ENCODE data around the gene PIP5K1C. TPM values are rescaled to one million over a fixed set of nuclear protein-coding genes. Genes with fewer than 3 reads are reported as not detected.
"Not testable (repeated sequence)": the region's sequence is repeated elsewhere in the genome, so short reads cannot be mapped to it uniquely, and the experiment has no call there.

The PIP5K1C gene
- total and polyA plus RNA-seq, 9 donors: 8.4 to 30.0 (median 23.9) TPM

DNA sequence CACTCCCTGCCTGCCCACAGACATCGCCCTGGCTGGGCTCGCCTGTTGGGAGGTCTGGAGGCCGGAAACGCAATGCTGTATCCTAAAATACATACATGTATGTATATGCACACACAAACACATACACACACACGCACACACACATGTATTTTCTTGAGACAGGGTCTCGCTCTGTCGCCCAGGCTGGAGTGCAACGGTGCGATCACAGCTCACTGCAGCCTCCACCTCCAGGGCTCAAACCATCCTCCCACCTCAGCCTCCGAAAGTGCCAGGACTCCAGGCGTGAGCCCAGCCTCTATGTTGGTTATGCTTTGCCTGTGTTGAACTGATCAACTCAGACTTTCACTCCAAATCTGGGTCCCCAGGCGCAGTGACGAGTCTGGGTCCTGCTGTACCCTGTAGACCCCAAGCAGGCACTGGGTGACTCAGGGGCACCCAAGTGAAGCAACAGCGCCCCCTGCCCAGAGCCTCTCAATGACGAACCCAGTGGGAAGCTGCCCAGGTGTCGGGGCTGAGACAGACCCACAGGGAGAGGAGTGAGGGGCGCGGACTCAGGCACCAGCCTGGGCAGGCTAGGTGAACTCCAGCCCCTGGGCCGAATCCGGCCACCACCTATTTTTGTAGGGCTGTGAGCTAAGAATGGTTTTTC lies 46.3 kb downstream of the PIP5K1C start:
- 91% methylated on average over 13 of the region's 20 CpGs for WGBS (ENCODE audit: insufficient coverage)
- DNase-seq: no peak
- Histone ChIP-seq H3K27me3 (ENCODE audit: control insufficient read depth, insufficient read depth, low read length) (no peaks in the 10 kb centered on the region), H3K36me3 (ENCODE audit: control insufficient read depth, insufficient read depth, low read length) (peaks cover 70% of the 10 kb centered on the region), H3K4me1 (ENCODE audit: control insufficient read depth, insufficient read depth, low read length) (peaks cover 11% of the 10 kb centered on the region), H3K4me3 (ENCODE audit: low read length) (no peak overlapping the region), H3K27ac (ENCODE audit: low read length) (no peak overlapping the region), H3K9me3 (replicated peaks; ENCODE audit: control insufficient read depth, low read depth, low read length) (no peaks in the 10 kb centered on the region)

DNA sequence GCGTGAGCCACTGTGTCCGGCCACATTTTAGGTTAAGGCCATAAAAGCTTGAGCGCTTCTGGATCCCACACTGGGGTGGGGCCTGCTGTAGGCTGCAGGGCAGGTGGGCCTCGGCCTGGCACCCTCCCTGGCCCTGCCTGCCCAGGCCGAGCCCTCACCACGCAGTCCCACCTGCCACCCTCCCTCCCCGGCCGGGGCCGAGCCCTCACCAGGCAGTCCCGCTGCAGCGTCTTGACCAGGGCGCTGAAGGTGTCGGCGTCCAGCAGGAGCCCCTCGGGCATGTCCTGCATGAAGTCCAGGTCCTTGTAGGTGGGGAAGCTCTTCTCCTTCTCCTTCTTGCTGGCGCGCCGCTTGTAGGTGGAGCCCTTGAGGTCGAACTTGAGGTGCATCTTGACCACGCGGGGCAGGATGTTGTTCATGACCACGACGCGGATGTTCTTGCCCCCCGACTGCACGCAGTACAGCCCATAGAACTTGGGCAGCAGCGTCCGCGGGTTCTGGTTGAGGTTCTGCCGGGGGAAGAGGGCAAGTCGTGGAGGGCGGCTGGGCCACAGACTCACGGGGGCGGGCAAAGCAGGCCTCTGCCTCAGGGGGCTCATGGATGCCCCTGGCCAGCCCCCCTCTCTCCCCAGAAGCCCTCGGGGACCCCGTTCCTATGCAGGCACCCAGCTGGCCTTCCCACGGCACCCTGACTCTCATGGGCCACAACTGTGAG lies 47.0 kb downstream of the PIP5K1C start:
- H3K27me3 ChIP-seq (ENCODE audit: control insufficient read depth, insufficient read depth, low read length): no peaks in the 10 kb centered on the region
- no peak overlapping the region for H3K27ac ChIP-seq (ENCODE audit: low read length)
- no peak overlapping the region for H3K4me3 ChIP-seq (ENCODE audit: low read length)
- H3K9me3 ChIP-seq (replicated peaks; ENCODE audit: control insufficient read depth, low read depth, low read length): no peaks in the 10 kb centered on the region
- H3K36me3 ChIP-seq (ENCODE audit: control insufficient read depth, insufficient read depth, low read length): peaks cover 70% of the 10 kb centered on the region
- H3K4me1 ChIP-seq (ENCODE audit: control insufficient read depth, insufficient read depth, low read length): peaks cover 11% of the 10 kb centered on the region
- WGBS (ENCODE audit: insufficient coverage): 92% methylated on average over 28 of the region's 37 CpGs
- DNase-seq: no peak

DNA sequence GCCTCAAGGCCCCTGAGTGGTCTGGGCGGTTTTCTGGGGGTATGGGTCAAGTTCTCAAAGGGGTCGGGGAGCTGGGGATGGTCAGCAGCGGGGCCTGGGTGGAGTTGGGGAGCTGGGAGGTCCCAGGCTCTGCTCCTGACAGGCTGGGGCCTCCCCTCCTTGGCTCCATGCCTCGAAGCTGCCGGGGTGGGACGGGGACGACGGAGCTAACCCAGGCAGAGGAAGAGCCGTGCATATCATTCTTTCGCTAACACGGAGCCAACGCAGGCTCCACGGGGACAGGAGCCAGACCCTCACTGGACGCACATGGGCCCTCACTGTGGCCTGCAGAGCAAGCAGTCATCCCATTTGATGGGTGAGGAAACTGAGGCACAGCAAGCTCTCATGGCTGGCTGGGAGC lies 47.8 kb downstream of the PIP5K1C start:
- no peak for DNase-seq
- H3K27me3 ChIP-seq (ENCODE audit: control insufficient read depth, insufficient read depth, low read length): no peaks in the 10 kb centered on the region
- H3K36me3 ChIP-seq (ENCODE audit: control insufficient read depth, insufficient read depth, low read length): peaks cover 72% of the 10 kb centered on the region
- 93% methylated on average over 11 of the region's 14 CpGs for WGBS (ENCODE audit: insufficient coverage)
- H3K4me3 ChIP-seq (ENCODE audit: low read length): no peak overlapping the region
- H3K27ac ChIP-seq (ENCODE audit: low read length): no peak overlapping the region
- H3K4me1 ChIP-seq (ENCODE audit: control insufficient read depth, insufficient read depth, low read length): peaks cover 11% of the 10 kb centered on the region
- no peaks in the 10 kb centered on the region for H3K9me3 ChIP-seq (replicated peaks; ENCODE audit: control insufficient read depth, low read depth, low read length)

DNA sequence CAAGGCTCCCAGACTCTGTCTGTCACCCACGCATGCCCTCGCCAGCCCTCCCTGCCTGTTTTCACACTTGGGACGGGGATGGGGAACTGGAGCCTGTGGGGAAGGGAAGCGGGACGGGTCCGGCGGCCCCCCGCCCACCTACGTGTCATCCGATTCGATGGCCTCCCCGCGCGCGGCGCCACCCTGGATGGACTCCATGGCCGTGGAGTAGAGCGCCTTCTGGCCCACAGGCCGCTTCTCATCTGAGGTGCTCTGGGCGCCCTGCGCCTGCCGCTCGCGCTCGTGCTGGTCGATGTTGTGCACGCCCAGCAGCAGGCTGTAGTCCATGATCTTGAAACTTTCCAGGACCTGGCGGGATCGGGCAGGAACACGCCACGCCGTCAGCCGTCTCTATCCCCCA lies 48.6 kb downstream of the PIP5K1C start:
- no peak overlapping the region for H3K4me3 ChIP-seq (ENCODE audit: low read length)
- no peak for DNase-seq
- H3K36me3 ChIP-seq (ENCODE audit: control insufficient read depth, insufficient read depth, low read length): peaks cover 69% of the 10 kb centered on the region
- H3K27me3 ChIP-seq (ENCODE audit: control insufficient read depth, insufficient read depth, low read length): no peaks in the 10 kb centered on the region
- no peak overlapping the region for H3K27ac ChIP-seq (ENCODE audit: low read length)
- WGBS (ENCODE audit: insufficient coverage): 96% methylated on average over 32 of the region's 33 CpGs
- peaks cover 11% of the 10 kb centered on the region for H3K4me1 ChIP-seq (ENCODE audit: control insufficient read depth, insufficient read depth, low read length)
- H3K9me3 ChIP-seq (replicated peaks; ENCODE audit: control insufficient read depth, low read depth, low read length): no peaks in the 10 kb centered on the region

DNA sequence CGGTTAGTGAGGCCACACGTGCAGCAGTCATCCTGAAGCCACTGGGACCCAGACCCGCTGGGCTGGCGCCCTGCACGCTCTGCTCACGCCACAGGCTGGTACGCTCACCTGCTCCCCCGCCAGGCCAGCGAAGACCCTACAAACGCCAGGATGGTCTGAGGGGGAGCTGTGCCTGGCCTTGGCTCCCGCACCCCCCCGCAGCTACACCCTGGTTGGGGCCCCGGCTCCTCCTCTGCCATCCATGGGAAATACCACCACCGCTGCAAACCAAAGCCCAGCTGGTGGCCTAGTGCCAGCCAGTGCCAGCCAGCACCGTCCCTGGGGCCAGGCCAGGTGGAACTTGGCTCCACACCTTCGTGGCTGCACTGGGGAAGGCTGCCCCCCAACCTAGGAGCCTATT lies 50.4 kb downstream of the PIP5K1C start:
- 89% methylated on average over 15 of the region's 16 CpGs for WGBS (ENCODE audit: insufficient coverage)
- no peak overlapping the region for H3K4me3 ChIP-seq (ENCODE audit: low read length)
- no peaks in the 10 kb centered on the region for H3K27me3 ChIP-seq (ENCODE audit: control insufficient read depth, insufficient read depth, low read length)
- no peak overlapping the region for H3K27ac ChIP-seq (ENCODE audit: low read length)
- no peak for DNase-seq
- peaks cover 73% of the 10 kb centered on the region for H3K36me3 ChIP-seq (ENCODE audit: control insufficient read depth, insufficient read depth, low read length)
- H3K9me3 ChIP-seq (replicated peaks; ENCODE audit: control insufficient read depth, low read depth, low read length): no peaks in the 10 kb centered on the region
- peaks cover 4% of the 10 kb centered on the region for H3K4me1 ChIP-seq (ENCODE audit: control insufficient read depth, insufficient read depth, low read length)

DNA sequence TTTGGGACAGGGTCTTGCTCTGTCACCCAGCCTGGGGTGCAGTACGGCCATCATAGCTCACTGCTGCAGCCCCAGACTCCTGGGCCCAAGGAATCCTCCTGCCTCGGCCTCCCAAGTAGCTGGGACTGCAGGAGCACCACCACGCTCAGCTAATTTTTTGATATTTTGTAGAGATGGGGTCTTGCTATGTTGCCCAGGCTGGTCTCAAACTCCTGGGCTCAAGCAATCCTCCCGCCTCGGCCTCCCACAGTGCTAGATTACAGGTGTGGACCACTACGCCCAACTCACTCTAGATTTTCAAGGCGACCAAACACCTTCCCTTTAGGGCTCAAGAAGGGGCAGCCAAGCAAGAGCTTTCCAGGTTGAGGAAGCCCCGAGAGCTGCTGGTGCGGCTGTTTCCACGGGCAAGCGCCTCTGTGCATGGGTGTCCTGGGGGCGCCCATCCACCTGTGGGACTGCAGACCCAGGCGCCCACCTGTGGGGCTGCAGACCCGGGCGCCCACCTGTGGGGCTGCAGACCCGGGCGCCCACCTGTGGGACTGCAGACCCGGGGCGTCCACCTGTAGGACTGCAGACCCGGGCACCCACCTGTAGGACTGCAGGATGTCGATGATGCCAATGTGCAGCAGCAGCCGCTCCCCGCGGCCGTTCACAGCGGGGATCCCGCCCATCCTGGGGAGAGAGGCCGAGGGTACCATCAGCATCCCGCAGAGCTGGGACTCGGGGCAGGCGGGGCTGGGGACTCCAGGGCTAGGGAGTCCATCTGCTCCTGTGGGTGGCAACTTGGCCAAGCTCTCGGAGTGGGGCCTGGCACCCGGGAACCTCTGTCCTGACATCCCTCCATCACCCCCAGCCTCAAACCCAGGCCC lies 52.0 kb downstream of the PIP5K1C start:
- H3K9me3 ChIP-seq (replicated peaks; ENCODE audit: control insufficient read depth, low read depth, low read length): no peaks in the 10 kb centered on the region
- no peak for DNase-seq
- H3K36me3 ChIP-seq (ENCODE audit: control insufficient read depth, insufficient read depth, low read length): peaks cover 77% of the 10 kb centered on the region
- no peaks in the 10 kb centered on the region for H3K27me3 ChIP-seq (ENCODE audit: control insufficient read depth, insufficient read depth, low read length)
- no peak overlapping the region for H3K4me3 ChIP-seq (ENCODE audit: low read length)
- WGBS (ENCODE audit: insufficient coverage): 95% methylated on average over 24 of the region's 33 CpGs
- peaks cover 4% of the 10 kb centered on the region for H3K4me1 ChIP-seq (ENCODE audit: control insufficient read depth, insufficient read depth, low read length)
- H3K27ac ChIP-seq (ENCODE audit: low read length): no peak overlapping the region

DNA sequence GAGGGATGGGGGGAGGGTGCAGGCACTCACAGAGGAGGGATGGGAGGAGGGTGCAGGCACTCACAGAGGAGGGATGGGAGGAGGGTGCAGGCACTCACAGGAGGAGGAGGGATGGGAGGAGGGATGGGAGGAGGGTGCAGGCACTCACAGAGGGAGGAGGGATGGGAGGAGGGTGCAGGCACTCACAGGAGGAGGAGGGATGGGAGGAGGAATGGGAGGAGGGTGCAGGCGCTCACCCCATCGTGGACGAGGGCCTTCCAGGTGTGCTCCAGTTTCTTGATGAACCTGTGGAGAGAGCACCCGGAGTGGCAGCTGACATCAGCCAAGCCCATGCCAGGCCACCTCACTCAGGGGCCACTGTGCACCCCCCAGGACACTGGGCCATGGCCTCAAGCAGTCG lies 53.2 kb downstream of the PIP5K1C start:
- not testable (repeated sequence) for H3K27me3 ChIP-seq (ENCODE audit: control insufficient read depth, insufficient read depth, low read length); H3K4me1 ChIP-seq (ENCODE audit: control insufficient read depth, insufficient read depth, low read length); H3K4me3 ChIP-seq (ENCODE audit: low read length); H3K9me3 ChIP-seq (replicated peaks; ENCODE audit: control insufficient read depth, low read depth, low read length); H3K27ac ChIP-seq (ENCODE audit: low read length); DNase-seq
- WGBS (ENCODE audit: insufficient coverage): 96% methylated on average over 5 of the region's 5 CpGs
- peaks cover 78% of the 10 kb centered on the region for H3K36me3 ChIP-seq (ENCODE audit: control insufficient read depth, insufficient read depth, low read length)

DNA sequence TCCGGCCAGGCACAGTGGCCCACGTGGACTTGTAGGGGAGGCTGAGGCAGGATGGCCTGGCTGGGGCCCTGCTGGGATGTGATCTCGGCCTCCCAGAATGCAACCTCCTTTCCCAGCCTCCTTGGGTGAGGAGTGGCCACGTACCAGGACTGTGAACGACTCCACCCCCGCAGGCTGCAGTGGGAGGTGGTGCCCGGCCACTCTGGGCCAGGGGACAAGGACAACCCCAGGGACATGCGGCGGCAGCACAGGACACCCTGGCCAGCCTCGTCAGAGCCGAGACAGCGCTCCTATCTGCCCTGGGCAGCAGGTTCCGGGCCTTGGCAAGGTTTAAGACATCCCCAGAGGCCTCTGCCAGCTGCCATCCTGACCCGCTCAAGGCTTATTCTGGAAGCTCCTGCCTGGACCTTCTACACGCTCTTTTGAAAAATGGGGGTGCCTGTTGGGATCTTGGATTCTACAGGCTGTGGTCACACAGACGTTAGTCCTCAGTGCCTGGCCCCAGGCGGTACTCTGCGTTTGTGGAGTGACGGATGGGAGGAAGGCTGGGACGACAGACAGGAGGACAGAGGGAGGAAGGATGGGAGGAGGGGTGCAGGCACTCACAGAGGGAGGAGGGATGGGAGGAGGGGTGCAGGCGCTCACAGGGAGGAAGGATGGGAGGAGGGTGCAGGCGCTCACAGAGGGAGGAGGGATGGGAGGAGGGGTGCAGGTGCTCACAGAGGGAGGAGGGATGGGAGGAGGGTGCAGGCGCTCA lies 53.8 kb downstream of the PIP5K1C start:
- H3K4me3 ChIP-seq (ENCODE audit: low read length): no peak overlapping the region
- peaks cover 78% of the 10 kb centered on the region for H3K36me3 ChIP-seq (ENCODE audit: control insufficient read depth, insufficient read depth, low read length)
- 87% methylated on average over 18 of the region's 23 CpGs for whole genome bisulfite sequencing (ENCODE audit: insufficient coverage)
- H3K9me3 ChIP-seq (replicated peaks; ENCODE audit: control insufficient read depth, low read depth, low read length): no peaks in the 10 kb centered on the region
- DNase-seq: no peak
- H3K4me1 ChIP-seq (ENCODE audit: control insufficient read depth, insufficient read depth, low read length): peaks cover 4% of the 10 kb centered on the region
- no peaks in the 10 kb centered on the region for H3K27me3 ChIP-seq (ENCODE audit: control insufficient read depth, insufficient read depth, low read length)
- H3K27ac ChIP-seq (ENCODE audit: low read length): no peak overlapping the region

DNA sequence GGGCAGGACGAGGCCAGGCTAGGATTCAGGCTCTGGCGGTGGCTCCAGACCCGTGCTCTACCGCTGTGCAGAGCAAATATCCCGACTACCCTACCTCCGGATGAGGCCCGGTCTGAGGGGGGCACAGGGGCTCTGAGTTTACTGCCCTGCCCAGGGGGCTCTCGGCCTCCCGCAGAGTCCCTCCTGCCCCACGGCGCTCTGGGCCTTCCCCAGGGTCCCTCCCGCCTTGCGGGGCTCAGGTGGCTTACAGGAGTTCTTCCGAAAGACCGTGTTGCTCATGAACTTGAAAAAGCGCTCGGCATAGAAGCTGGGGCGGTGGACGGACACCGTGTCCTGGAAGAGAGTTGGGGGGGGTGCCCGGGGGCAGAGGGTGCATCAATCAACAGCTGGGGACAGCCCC lies 54.5 kb downstream of the PIP5K1C start:
- H3K4me3 ChIP-seq (ENCODE audit: low read length): no peak overlapping the region
- no peaks in the 10 kb centered on the region for H3K27me3 ChIP-seq (ENCODE audit: control insufficient read depth, insufficient read depth, low read length)
- H3K9me3 ChIP-seq (replicated peaks; ENCODE audit: control insufficient read depth, low read depth, low read length): no peaks in the 10 kb centered on the region
- H3K4me1 ChIP-seq (ENCODE audit: control insufficient read depth, insufficient read depth, low read length): peaks cover 4% of the 10 kb centered on the region
- WGBS (ENCODE audit: insufficient coverage): 87% methylated on average over 18 of the region's 21 CpGs
- no peak for DNase-seq
- peaks cover 79% of the 10 kb centered on the region for H3K36me3 ChIP-seq (ENCODE audit: control insufficient read depth, insufficient read depth, low read length)
- H3K27ac ChIP-seq (ENCODE audit: low read length): no peak overlapping the region

DNA sequence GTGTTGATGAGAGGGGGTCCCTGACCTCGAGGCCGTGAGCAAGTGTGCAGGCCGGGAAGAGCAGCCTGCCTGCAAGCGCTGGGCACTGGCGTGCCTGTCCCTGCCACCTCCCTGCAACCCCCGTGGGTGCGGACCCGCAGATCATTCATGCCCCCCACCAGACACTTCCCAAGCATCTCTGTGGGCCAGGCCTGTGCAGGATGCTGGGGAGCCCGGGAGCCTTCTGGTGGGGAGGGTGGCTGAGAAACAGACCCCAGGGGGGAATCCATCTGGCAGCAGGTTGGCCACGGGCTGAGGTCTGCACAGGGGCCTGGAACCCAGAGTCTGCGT lies 55.2 kb downstream of the PIP5K1C start:
- H3K27me3 ChIP-seq (ENCODE audit: control insufficient read depth, insufficient read depth, low read length): no peaks in the 10 kb centered on the region
- H3K4me1 ChIP-seq (ENCODE audit: control insufficient read depth, insufficient read depth, low read length): peaks cover 4% of the 10 kb centered on the region
- no peak for DNase-seq
- H3K4me3 ChIP-seq (ENCODE audit: low read length): no peak overlapping the region
- H3K9me3 ChIP-seq (replicated peaks; ENCODE audit: control insufficient read depth, low read depth, low read length): no peaks in the 10 kb centered on the region
- WGBS (ENCODE audit: insufficient coverage): 67% methylated on average over 3 of the region's 11 CpGs
- H3K27ac ChIP-seq (ENCODE audit: low read length): no peak overlapping the region
- peaks cover 73% of the 10 kb centered on the region for H3K36me3 ChIP-seq (ENCODE audit: control insufficient read depth, insufficient read depth, low read length)
